ENCODE data around the gene ATG5. TPM values are rescaled to one million over a fixed set of nuclear protein-coding genes. Genes with fewer than 3 reads are reported as not detected.

Gene ATG5
- total and polyA plus RNA-seq, 2 experiments from 2014 or later: 31.6 to 48.2 TPM

DNA sequence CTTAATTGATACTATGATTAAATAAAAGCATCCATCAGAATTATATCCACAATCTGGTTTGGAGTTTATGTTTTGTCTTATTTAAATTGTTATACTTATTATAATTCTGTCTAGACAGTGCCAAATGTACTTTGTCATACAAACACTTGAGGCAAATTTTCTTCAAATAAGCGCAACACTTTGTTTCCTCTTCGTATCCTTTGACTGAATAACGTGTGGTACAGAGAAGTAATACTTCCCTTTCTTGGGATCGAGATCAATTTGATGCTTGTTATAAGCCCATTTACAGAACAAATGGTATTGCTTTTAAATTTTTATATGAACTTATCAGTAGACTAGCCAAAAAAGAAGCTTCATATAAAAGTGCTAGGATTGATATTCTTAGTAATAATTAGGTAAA lies 111.0 kb downstream of the ATG5 start (continued):
- TF ChIP-seq ZNF462 (CRISPR knock-in tag; IDR thresholded peaks at IDR 0.05): no peak
- TF ChIP-seq NANOG (IDR thresholded peaks at IDR 0.05; ENCODE audit: borderline replicate concordance): no peak
- TF ChIP-seq CREB1 (CRISPR knock-in tag; IDR thresholded peaks at IDR 0.05; ENCODE audit: low read depth): no peak
- no peak for TF ChIP-seq POLR2AphosphoS5 (IDR thresholded peaks at IDR 0.05; ENCODE audit: low read depth)
- no peak for TF ChIP-seq STAT1 (IDR thresholded peaks at IDR 0.05; ENCODE audit: unreplicated experiment)

DNA sequence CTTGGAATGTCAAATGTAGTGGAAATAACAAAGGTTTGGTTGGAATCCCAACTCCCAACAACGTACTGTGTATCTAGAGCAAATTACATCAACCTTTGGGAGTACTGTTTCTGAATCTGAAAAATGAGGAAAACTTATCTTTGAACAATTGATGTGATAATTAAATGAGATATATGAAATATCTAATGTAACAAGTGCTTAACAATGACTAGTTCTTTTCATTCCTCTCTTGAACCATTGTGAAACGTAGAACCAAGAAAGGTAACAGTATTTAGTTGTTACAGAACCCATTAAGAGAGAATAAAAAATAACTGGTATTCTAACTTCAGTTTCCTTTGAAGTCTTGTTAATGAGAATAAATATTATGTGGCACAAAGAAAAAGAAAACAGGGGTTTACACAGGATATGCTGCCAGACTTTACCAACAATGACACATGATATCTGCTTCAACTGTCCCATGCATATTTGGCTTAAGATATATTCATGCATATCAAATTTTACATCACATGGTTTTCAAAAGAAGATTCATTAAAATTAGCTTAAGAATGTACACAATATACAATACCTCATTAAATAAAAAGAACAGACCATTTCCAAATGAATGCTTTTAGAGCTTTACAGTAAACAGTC lies 111.8 kb downstream of the ATG5 start:
- Histone ChIP-seq H4K20me1 (replicated peaks; ENCODE audit: insufficient read depth) (no peaks in the 10 kb centered on the region; the same call in none of the 2 replicates), H3K9me2 (ENCODE audit: insufficient read depth) (no peaks in the 10 kb centered on the region), H3K36me3 (ENCODE audit: insufficient read depth) (no peaks in the 10 kb centered on the region), H3K27me3 (ENCODE audit: insufficient read depth) (no peaks in the 10 kb centered on the region), H2AFZ (no peak overlapping the region), H3K4me1 (ENCODE audit: insufficient read depth) (peaks cover 14% of the 10 kb centered on the region; the same call in 1 of the 2 replicates), H3F3A (replicated peaks; ENCODE audit: low read depth) (no peaks in the 10 kb centered on the region), H3K4me3 (no peak overlapping the region), H3K27ac (ENCODE audit: low read depth) (no peak overlapping the region), H3K4me2 (no peak overlapping the region), H3K79me2 (replicated peaks; ENCODE audit: insufficient read depth) (no peaks in the 10 kb centered on the region; the same call in none of the 2 replicates)
- no peak for ATAC-seq
- DNase-seq (ENCODE audit: low spot score): no peak
- H3K9me3 Mint-ChIP-seq: no peaks in the 10 kb centered on the region
- H3K27me3 Mint-ChIP-seq (ENCODE audit: insufficient read depth, low read depth, poor library complexity): peaks cover 3% of the 10 kb centered on the region
- H3K4me3 Mint-ChIP-seq: no peak overlapping the region
- H3K36me3 Mint-ChIP-seq (ENCODE audit: low read depth): no peaks in the 10 kb centered on the region; the same call in 2 of the 3 replicates
- H3K4me1 Mint-ChIP-seq: peaks cover 12% of the 10 kb centered on the region
- H3K27ac Mint-ChIP-seq: no peak overlapping the region
- TF ChIP-seq JUNB (IDR thresholded peaks at IDR 0.05; ENCODE audit: unreplicated experiment): no peak
- TF ChIP-seq CREB1 (CRISPR knock-in tag; IDR thresholded peaks at IDR 0.05; ENCODE audit: low read depth): no peak
- TF ChIP-seq ZNF331 (CRISPR knock-in tag; IDR thresholded peaks at IDR 0.05; ENCODE audit: low read depth): no peak
- no peak for TF ChIP-seq EZH2phosphoT487 (IDR thresholded peaks at IDR 0.05; ENCODE audit: unreplicated experiment)
- no peak for TF ChIP-seq STAT1 (IDR thresholded peaks at IDR 0.05; ENCODE audit: unreplicated experiment)
- TF ChIP-seq POLR2AphosphoS5 (IDR thresholded peaks at IDR 0.05; ENCODE audit: low read depth): no peak
- TF ChIP-seq NANOG (IDR thresholded peaks at IDR 0.05; ENCODE audit: borderline replicate concordance): no peak
- TF ChIP-seq, protein P1, sequence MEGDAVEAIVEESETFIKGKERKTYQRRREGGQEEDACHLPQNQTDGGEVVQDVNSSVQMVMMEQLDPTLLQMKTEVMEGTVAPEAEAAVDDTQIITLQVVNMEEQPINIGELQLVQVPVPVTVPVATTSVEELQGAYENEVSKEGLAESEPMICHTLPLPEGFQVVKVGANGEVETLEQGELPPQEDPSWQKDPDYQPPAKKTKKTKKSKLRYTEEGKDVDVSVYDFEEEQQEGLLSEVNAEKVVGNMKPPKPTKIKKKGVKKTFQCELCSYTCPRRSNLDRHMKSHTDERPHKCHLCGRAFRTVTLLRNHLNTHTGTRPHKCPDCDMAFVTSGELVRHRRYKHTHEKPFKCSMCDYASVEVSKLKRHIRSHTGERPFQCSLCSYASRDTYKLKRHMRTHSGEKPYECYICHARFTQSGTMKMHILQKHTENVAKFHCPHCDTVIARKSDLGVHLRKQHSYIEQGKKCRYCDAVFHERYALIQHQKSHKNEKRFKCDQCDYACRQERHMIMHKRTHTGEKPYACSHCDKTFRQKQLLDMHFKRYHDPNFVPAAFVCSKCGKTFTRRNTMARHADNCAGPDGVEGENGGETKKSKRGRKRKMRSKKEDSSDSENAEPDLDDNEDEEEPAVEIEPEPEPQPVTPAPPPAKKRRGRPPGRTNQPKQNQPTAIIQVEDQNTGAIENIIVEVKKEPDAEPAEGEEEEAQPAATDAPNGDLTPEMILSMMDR (conservative IDR thresholded peaks at IDR 0.05; ENCODE audit: low read depth in 2 of 2): no peak
